Hypothalamus (tissue), 51 donors: ENCODE data around the gene FRMD6.
A peak's percentile ranks its signal among the peaks of the same experiment; 100 is the strongest.

Experiments used
- DNase-seq, 51 donors: peaks; one replicate each; lab custom pipeline; 2025; lab: John Stamatoyannopoulos, UW

Gene FRMD6

DNA sequence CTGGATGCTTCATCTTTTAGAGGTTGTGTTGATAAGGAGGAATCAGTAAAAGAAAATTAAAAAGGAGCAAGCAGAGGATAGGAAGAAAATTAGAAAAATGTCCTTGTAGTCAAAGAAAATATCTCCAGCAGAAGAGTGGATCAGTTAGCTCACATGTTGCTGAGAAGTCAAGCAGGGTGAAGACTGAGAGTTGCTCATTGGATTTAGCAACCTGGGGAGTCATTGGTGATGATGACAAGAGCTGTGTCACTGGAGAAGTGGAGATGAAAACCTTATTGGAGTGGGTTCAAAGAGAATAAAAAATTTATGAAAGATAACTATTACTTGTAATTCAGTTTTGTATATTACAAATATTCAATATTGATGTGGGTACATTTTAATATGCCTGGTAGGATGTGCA is 9.8 kb downstream of the FRMD6 start:
- no peak for DNase-seq

DNA sequence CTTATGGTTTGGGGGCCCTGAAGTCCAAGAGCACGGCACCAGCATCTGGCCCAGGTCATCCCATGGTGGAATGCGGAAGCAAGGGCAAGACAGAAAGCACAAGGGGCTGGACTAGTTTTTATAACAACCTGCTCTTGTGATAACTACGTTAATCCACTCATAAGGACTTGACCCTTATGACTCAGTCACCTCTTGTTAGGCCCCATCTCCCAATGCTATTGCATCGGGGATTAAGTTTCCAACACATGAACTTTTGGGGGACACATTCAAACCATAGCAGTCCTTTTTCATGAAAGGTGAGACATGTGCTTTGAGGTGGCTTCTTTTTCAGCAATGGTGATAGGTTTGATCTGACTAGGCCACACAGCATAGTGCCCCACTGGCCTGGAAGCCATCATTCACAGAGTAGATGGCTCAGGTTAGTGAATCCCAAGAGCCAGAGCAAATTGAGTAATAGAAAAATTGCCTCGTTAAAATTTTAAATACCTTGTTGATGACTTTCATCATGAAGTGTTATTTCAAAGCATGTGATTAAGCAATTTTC is 12.1 kb downstream of the FRMD6 start:
- DNase-seq = no peak

- no peak for DNase-seq
Measured at GRCh38 chr14:51666070-51666469, 14.4 kb downstream of the FRMD6 start.

- DNase-seq = no peak
Measured at GRCh38 chr14:51666826-51667225, 15.1 kb downstream of the FRMD6 start.

GRCh38 chr14:51668870-51669269 is 17.2 kb downstream of the FRMD6 start:
- DNase-seq = no peak

DNA sequence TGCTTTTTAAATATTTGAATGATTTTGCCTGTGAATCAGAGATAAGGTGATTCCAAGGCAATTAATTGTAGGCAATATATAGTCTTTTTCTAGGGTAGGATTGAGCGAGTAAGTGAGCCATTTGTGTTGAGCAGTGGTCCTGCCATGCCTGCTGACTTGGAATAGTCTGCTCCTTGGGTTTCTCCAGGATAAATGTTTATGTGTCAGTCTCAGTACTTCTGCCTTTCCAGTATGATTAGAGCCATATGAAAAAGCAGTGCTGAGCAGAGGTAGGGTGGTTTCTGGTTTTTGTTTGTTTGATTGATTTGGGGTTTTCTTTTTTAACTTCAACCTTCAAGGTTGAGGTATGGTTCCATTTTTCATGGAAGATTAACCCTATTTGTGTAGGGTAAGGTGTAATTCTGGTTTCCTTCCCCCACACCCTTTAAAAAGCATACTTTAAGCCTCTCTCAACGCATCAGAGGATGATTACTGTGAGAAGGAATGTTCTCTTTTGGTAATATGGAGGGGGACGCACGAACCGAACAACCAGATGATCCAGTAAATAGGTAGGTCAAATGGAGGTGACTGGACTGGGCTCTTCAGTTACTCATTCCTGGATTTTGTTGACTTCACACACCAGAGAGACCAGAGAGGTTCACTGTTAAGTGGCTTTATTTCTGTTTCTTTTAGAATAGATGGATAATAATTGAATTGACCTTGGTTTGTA is 22.7 kb downstream of the FRMD6 start:
- no peak for DNase-seq

GRCh38 chr14:51676549-51676948 is 24.8 kb downstream of the FRMD6 start:
- DNase-seq = no peak

DNA sequence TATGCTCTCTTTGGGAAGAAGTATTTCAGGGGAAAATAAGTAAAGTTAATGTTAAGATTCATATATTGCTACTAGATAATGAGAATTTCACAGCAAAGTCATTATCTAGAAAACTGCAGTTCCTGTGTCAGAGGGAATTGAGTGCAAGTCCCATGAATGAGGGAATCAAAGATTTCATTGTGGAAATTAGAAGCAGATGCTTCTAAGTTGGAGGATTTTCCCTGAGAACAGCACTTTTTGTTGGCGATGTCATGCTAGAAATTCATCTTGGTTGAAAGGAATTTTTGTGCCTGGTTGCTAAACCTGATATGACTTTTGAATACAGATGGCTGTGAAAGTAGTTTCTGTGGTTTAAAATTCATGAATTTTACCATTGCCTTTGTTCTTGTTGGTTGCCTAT is 25.6 kb downstream of the FRMD6 start:
- DNase-seq = peak in 1 of 51 donors; percentile 28

DNA sequence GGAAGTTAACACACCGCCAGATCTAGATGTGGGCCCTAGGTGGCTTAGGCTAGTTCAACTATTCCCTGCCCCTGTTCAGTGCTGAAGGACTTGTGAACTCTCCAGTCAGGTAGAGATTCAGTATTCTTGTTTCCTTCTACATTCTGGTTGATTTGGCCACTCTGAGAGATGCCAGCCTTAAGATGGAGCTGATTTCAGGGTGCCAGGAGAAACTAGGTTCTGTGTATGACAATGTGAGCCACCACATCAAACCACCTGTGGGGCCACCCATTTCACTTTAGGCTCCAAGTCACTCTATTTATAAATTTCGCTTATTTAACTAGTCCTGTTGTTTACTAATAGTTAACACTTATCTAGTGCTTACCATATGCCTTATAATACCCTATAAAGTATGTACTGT is 26.0 kb downstream of the FRMD6 start:
- no peak for DNase-seq

- peak in 1 of 51 donors; percentile 5 for DNase-seq
Measured at GRCh38 chr14:51680031-51680430, 28.3 kb downstream of the FRMD6 start.

GRCh38 chr14:51681411-51681810 is 29.7 kb downstream of the FRMD6 start:
- DNase-seq = no peak

GRCh38 chr14:51682411-51682810 is 30.7 kb downstream of the FRMD6 start:
- DNase-seq = no peak

- DNase-seq = no peak
Measured at GRCh38 chr14:51684760-51685159, 33.0 kb downstream of the FRMD6 start.

DNA sequence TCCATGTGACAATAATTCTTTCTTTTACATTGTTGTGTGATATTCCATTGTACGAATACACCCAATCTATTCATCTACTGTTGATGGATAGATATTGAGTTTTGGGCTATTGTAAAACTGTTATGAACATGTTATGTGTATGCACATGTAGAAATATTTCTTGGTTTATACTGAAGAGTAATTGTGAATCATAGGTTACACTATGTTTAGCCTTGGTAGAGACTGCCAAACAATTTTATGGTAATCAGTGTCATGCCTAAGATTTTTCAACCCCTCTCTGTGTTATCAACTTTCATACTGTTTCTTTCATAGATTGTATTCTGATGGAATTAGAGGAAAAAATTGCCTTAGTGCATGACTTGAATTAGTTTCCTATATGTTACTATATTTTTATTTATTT is 39.5 kb downstream of the FRMD6 start:
- DNase-seq = no peak

DNA sequence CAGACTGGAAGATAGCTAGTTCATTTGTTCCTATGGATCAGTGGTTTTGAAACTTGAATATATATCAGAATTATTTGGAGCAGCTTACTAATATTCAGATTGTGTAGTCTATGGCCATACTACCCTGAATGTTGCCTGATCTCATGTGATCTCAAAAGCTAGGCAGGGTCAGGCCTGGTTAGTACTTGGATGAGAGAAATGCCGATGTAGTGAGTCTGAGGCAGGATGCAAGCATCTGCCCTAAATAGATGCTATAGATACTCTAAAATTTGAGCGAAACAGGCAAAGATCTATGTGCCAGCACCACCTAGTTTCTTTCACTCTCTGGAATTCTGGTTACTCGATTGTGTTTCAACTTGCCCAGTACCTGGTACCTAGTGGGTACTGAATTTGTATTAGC is 40.9 kb downstream of the FRMD6 start:
- DNase-seq = no peak

DNA sequence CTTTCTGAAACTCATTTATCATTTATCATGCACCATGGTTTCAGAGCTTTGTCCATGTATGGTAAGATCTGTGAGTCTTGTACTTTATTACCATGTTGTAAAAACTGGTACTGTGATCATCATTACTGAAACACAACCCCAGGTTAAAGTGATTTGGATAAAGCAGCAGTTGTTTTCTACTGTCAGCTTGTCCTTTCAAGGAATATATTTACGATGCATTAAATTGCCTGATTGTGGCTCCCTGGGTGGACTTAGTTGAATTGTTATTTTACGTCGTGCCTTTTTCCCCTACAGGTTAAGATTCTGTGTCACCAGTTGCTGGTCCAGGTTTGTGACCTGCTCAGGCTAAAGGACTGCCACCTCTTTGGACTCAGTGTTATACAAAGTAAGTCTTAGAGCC is 46.1 kb downstream of the FRMD6 start:
- no peak for DNase-seq

GRCh38 chr14:51701951-51702350 is 50.2 kb downstream of the FRMD6 start:
- DNase-seq = no peak

GRCh38 chr14:51703787-51704186 is 52.1 kb downstream of the FRMD6 start:
- DNase-seq = no peak

- DNase-seq = no peak
Measured at GRCh38 chr14:51704545-51704944, 52.8 kb downstream of the FRMD6 start.

GRCh38 chr14:51707327-51707726 is 55.6 kb downstream of the FRMD6 start:
- DNase-seq = no peak

DNA sequence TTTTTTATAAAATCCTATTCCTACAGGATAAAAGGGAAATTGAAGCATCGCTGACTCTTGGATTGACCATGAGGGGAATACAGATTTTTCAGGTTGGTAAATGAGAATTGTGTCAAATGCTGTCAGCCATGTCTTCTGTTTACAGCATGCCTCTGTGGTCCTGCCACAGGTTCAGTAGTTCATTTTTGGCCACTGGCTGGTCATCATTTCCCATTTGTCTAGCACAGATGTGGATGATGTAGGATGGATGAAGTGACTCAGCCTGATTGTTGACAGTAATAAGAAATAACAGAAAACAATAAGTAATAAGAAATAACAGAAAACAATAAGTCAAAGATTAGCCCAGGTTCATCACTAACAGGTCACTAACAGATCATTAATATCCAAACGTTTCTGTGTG is 59.8 kb downstream of the FRMD6 start:
- DNase-seq = no peak

- no peak for DNase-seq
Measured at GRCh38 chr14:51715250-51715649, 63.5 kb downstream of the FRMD6 start.

GRCh38 chr14:51715742-51716141 is 64.0 kb downstream of the FRMD6 start:
- DNase-seq = no peak
